Adrenal gland (tissue), 12 donors: ENCODE results near the gene KIFC3. TPM values are rescaled to one million over a fixed set of nuclear protein-coding genes. Genes with fewer than 3 reads are reported as not detected.

Experiments used
- DNase-seq, 7 donors: peaks; one replicate each; pipeline ENCODE4 v3.0.0-alpha.2; 2019 to 2020
- H3K27ac ChIP-seq, 5 donors: fragments of 200-600 bp; sonication (generic) in 4 of 5; 1 replicate in 3 of 5; 2 replicates in 2 of 5; pipeline versions ENCODE4 v1.5.1 to v1.8.0; 2016 to 2020; ENCODE audit warnings: mild to moderate bottlenecking in 1 of 5
- H3K27me3 ChIP-seq: fragments of 200-600 bp; 2 replicates; pipeline ENCODE4 v1.8.0; 2021
- H3K36me3 ChIP-seq, 2 donors: fragments of 200-600 bp; replicated peaks in 1 of 2; 1 replicate in 1 of 2; 2 replicates in 1 of 2; pipeline versions ENCODE4 v1.5.1 to v1.8.0; 2018 to 2022
- H3K4me1 ChIP-seq, 2 donors: fragments of 200-600 bp; replicated peaks in 1 of 2; 1 replicate in 1 of 2; 2 replicates in 1 of 2; pipeline versions ENCODE4 v1.5.1 to v1.8.0; 2018 to 2021
- H3K4me3 ChIP-seq, 4 donors: fragments of 200-600 bp; sonication (generic) in 3 of 4; one replicate each; pipeline ENCODE4 v1.5.1; 2016 to 2018
- H3K9me3 ChIP-seq, 3 donors: fragments of 200-600 bp; sonication (generic) in 1 of 3; replicated peaks in 1 of 3; 1 replicate in 2 of 3; 2 replicates in 1 of 3; pipeline versions ENCODE4 v1.5.1 to v1.8.0; 2016 to 2021
- CTCF ChIP-seq, 6 experiments: fragments of 450-650 bp in 4 of 6; fragments of 200-600 bp in 2 of 6; sonication (generic) in 1 of 6; IDR thresholded peaks; 1 replicate in 5 of 6; 2 replicates in 1 of 6; pipeline versions ENCODE4 v1.5.1 to v1.8.0; 2016 to 2021; ENCODE audit warnings: antibody characterized with exemption in 6 of 6, mild to moderate bottlenecking in 2 of 6, moderate library complexity in 1 of 6
- POLR2A ChIP-seq, 2 donors: fragments of 450-650 bp; IDR thresholded peaks; one replicate each; pipeline ENCODE4 v1.6.1; 2017; ENCODE audit warnings: antibody characterized with exemption in 2 of 2, mild to moderate bottlenecking in 2 of 2, moderate library complexity in 1 of 2
- WGBS, 4 donors: extraction: QIAGEN DNeasy Blood & Tissue Kit in 2 of 4; methylation state at CpG; one replicate each; pipeline versions ENCODE4 v1.1.5 to v1.1.7; 2013 to 2017; 5-methylcytosine and 5-hydroxymethylcytosine counted together
- intact Hi-C, 2 donors: fragments of 100-400 bp; cut with DNase I; formaldehyde crosslinking; loops; one replicate each; pipeline versions ENCODE4 v1.14.1 to v1.15.0; 2022 to 2023
- polyA plus RNA-seq, 3 donors: library from polyadenylated mRNA; stranded (reverse); fragments of 200-250 nt in 2 of 3; fragments of 350-450 nt in 1 of 3; fragmentation: Illumina TruSeq in 1 of 3; extraction: RNeasy Lipid Tissue Mini Kit (QIAGEN cat#74804) in 1 of 3; gene quantifications; one replicate each; pipeline ENCODE4 v1.2.3, GENCODE V29; 2013 to 2014
- total RNA-seq, 9 donors: library from RNA; depleted of rRNA in 4 of 9; stranded (reverse); fragments of >200 nt in 4 of 9; fragments of 120-200 nt in 1 of 9; fragmentation: NEBNext Ultra II Directional in 1 of 9; extraction: Animal tissue kit (Norgen Biotek cat#: 25700) in 1 of 9; gene quantifications; one replicate each; pipeline versions ENCODE4 v1.1.0 to v1.2.4, GENCODE V29; 2013 to 2023
- donor health status: healthy with polysubstance abuse.
- donor health status: Bipolar disorder and iron deficiency.
- donor health status: DM: yes; HTN: yes; CAD: no.
- donor health status: DM: no; HTN: no; CAD: no.
- donor health status: DM: no; HTN: no; CAD: no.
- donor health status: DM: yes; HTN: yes; CAD: no.

The KIFC3 gene
- total and polyA plus RNA-seq, 12 donors = 15.5 to 130 (median 60.0) TPM

DNA sequence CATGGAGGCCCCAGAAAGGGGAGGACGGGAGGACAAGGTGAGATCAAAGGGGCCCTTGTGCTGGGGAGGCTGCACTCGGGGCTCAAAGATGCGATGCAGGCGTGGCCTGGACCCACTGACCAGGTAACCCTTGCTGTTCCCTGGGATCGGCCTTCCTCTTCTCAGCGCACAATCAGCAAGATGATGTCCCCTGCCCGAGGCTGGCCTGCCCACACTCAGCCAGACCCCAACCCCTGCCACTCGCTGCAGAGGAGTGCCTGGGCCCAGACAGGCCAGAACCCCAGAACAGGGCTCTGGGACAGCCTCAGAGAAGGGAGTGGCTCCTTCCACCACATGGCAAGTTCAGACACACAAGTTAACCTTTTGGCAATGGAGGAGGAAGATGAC is 14.8 kb downstream of the KIFC3 start:
- Histone ChIP-seq H3K9me3 (no peaks in the 10 kb centered on the region), H3K27me3 (no peaks in the 10 kb centered on the region), H3K36me3 (peaks cover 0 to 35% of the 10 kb centered on the region in 2 donors), H3K4me1 (peaks cover 17 to 36% of the 10 kb centered on the region in 2 donors), H3K27ac (peak overlapping the region in 3 of 5 donors; percentile 44 to 74 (median 66)), H3K4me3 (no peak overlapping the region)
- 70 to 93% (median 83%) methylated on average over 5 to 8 of the region's 8 CpGs for WGBS, 4 donors
- no peak for DNase-seq
- intact Hi-C loops = no loop called here
- TF ChIP-seq CTCF (IDR thresholded peaks at IDR 0.05) = no peak
- TF ChIP-seq POLR2A (IDR thresholded peaks at IDR 0.05) = no peak

GRCh38 chr16:57786632-57787518 is 15.4 kb downstream of the KIFC3 start:
- DNase-seq = peak; percentile 47 to 91 (median 73)
- Histone ChIP-seq H3K36me3 (peaks cover 0 to 35% of the 10 kb centered on the region in 2 donors), H3K9me3 (no peaks in the 10 kb centered on the region), H3K27ac (peak overlapping the region in 3 of 5 donors; percentile 44 to 74 (median 66)), H3K27me3 (no peaks in the 10 kb centered on the region), H3K4me3 (no peak overlapping the region), H3K4me1 (peaks cover 23 to 34% of the 10 kb centered on the region in 2 donors)
- TF ChIP-seq CTCF (IDR thresholded peaks at IDR 0.05) (no peak), POLR2A (IDR thresholded peaks at IDR 0.05) (no peak)
- intact Hi-C loops = no loop called here
- 62 to 69% (median 66%) methylated on average over 12 to 26 of the region's 26 CpGs for WGBS, 4 donors

- Histone ChIP-seq H3K4me3 (no peak overlapping the region), H3K36me3 (peaks cover 0 to 33% of the 10 kb centered on the region in 2 donors), H3K27me3 (no peaks in the 10 kb centered on the region), H3K4me1 (peaks cover 14 to 24% of the 10 kb centered on the region in 2 donors), H3K9me3 (no peaks in the 10 kb centered on the region), H3K27ac (peak overlapping the region in 1 of 5 donors; percentile 74)
- WGBS, 4 donors = 91 to 97% (median 95%) methylated on average over 7 to 8 of the region's 8 CpGs
- intact Hi-C loops = no loop called here
- TF ChIP-seq POLR2A (IDR thresholded peaks at IDR 0.05) (no peak), CTCF (IDR thresholded peaks at IDR 0.05) (no peak)
- DNase-seq = no peak
Measured at GRCh38 chr16:57785924-57786323, 16.4 kb downstream of the KIFC3 start.

GRCh38 chr16:57785385-57785784 is 16.9 kb downstream of the KIFC3 start:
- 88 to 97% (median 96%) methylated on average over 5 to 10 of the region's 10 CpGs for WGBS, 4 donors
- no peaks in the 10 kb centered on the region for H3K9me3 ChIP-seq
- peaks cover 12 to 19% of the 10 kb centered on the region in 2 donors for H3K4me1 ChIP-seq
- no peak for TF ChIP-seq POLR2A (IDR thresholded peaks at IDR 0.05)
- TF ChIP-seq CTCF (IDR thresholded peaks at IDR 0.05) = no peak
- no peak overlapping the region for H3K4me3 ChIP-seq
- intact Hi-C loops = no loop called here
- no peak overlapping the region for H3K27ac ChIP-seq
- peaks cover 0 to 28% of the 10 kb centered on the region in 2 donors for H3K36me3 ChIP-seq
- no peaks in the 10 kb centered on the region for H3K27me3 ChIP-seq
- DNase-seq = no peak
